ENCODE data around the gene TUT1.
"Not testable (repeated sequence)": the region's sequence is repeated elsewhere in the genome, so short reads cannot be mapped to it uniquely, and the experiment has no call there.

The TUT1 gene

GRCh38 chr11:62604460-62605120 lies 13.3 kb upstream of the TUT1 start:
- DNase-seq: no peak

DNA sequence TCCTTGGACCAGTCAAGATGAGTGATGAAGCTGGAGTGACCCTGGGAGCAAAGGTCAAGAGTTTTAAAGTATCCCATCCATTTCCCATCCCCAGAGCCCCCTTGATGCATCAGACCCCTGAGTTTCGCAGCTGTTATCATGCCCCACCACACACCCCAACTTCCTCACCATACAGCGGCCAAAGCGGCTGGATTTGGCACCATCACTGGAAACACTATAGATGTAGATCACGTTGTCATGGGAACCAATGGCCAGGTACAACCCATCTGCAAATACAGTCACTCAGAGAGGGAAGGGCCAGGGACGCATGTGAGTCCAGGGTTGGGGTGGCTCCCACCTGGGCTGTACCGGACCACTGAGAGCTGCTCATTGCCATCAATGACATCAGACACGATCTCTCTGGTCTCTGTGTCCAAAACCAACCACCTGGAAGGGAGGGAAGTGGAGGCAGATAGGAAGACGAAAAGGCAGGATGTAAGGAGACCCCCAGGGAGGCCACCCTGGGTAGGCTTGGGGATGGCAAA lies 12.5 kb upstream of the TUT1 start:
- DNase-seq: no peak

DNA sequence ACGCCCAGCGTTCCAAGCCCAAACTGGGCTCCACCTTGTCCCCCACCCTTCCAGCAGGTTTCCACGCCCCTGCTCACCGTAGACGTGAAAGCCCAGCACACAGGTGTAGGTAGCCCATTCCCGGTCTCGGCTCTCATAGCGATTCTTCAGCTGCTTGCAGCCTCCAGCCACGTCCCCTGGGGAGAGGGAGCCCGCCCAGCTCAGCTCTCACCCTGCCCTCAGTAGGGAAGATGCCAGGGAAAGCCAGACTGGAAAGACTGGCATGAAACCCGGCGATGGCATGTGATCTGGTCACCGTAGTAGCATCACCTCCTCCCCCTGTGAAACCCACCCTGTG lies 11.7 kb upstream of the TUT1 start:
- DNase-seq: no peak

DNA sequence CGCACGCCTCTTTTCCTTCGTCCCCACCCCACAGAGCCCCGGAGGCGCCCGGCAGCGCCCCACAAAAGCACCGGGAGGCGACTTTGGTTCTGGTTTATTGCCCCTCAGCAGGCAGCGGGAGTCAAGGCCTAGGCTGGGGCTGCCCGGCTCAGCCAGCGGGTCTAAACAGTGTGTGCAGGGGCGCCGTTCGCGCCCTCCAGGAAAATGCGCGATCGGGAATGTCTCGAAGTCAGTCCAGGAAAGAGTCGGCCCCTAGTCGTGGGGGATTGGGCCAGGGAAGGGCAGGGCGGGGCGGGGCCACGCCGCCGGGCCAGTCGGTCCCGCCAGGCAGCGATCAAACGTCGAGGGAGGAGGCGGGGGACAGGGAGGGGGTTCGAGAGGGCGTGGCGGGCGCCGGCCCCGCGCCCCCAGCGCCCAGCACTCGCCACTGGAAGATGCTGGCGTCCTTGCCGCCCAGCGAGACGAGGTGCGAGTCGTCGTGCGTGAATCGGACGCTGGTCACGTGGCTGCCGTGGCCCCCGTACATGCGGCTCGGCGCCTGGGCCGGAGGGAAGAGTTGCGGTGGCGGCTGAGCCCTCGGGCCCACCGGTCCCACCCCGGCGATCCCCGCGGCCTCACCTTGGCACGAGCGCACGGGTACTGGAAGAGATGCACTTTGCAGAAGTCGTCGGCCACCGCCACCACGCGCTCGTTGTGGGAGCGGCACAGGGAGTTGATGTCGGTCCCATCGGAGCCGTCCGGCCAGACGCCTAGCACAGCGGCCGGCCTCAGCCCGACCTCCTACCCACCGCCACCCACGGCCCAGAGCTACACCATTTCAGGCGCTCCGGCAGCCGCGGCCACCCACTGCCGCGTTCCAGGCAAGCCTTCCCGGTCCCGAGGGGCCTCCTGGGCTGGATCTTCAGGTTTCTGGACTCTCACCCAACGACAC lies 11.1 kb upstream of the TUT1 start:
- DNase-seq: peak; percentile 61

DNA sequence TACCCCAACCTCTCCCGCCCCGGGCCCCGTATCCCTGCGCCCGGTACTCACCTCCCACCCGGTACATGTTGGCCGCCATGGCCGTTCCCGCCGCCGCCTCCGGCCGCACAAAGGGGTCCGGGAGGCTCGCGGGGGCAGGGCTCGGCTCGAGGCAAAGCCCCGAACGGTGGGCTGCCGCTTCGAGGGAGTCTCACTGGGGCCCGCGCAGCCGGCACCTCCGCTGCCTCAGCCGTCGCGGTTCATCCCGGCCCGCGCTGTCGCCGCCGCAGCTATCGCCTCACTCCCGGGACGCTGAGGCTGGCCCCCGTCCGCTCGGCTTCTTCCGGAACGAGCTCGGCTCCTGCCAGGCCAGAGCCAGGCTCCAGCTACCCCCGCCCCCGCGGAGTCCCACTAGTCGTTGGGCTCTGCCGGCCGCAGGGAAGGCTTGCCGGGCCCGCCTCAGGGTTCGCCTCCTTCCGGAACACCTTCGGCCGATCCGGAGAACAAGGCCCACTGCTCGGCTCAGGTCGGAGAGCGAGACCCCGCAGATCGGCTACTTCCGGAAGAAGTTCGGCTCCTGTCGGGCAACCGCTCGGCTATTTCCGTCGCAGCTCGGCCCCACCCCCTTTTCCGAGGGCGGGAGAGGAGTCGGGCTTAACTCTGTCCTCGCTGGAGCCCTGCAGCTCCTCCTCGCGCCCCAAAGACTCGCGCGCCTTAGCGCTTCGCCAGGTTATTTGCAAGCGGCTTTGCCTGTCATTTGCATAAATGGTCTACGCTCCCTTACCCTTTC lies 10.2 kb upstream of the TUT1 start, which contains the start of gene MTA2:
Gene MTA2 (minus strand): TSS at position 494 of the 769 bp plus-strand sequence. CDS start 415 bp downstream, at position 79.
- DNase-seq: peak; percentile 96

DNA sequence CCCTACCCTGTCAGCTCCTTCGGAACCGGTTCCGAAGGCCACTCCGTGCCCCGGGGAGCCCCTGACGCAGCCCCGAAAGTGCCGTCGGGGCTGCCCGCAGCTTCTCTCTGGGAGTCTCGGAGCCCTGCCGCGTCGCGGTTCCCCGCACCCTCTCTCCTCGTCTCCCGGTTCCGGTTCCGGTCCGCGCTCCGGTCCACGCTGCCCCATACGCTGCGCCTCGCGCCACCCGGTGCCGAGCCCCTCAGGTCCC lies 9.7 kb upstream of the TUT1 start:
- no peak for DNase-seq

- DNase-seq: no peak
These were observed 9.2 kb upstream of the TUT1 start for GRCh38 chr11:62600367-62601121.

DNA sequence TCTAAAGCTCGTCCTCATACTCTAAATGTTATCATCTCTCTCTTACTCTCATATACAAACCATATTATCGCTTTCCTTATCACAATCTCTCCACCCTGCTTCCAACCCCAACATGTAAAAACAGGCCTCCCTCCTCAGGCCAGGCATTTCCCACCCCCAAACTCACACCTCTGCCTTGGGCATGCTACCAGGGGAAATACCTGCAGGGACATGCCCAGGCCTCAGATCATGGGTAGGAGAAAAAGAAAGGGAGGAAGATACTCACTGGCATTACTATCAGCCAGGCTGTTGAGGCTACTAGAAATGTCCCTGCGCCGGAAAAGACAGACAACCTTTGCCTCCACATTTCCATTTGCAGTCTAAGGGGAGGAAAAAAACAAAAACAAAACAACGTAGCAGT lies 8.6 kb upstream of the TUT1 start:
- no peak for DNase-seq

- peak; percentile 99 for DNase-seq
These were observed 7.9 kb upstream of the TUT1 start for GRCh38 chr11:62599069-62599696.

DNA sequence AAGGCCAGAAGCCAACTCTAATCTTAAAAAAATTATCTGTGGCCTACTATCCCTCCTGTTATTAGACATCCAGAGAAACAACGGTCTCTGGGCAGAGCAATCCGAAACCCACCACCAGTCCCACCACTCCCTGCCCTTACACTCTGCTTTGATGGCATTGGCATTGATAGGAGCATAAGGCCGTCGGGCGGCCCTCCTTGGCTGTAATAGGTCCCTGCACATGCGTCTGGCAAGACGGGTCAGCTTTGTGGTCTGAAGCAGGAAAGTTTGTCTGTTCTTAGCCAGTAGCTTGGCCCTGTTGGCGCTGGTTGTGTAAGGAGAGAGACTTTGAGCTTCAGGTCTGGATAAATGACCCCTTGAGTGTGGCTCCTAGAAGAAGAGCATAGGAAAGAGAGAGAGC lies 3.8 kb upstream of the TUT1 start:
- no peak for DNase-seq

DNA sequence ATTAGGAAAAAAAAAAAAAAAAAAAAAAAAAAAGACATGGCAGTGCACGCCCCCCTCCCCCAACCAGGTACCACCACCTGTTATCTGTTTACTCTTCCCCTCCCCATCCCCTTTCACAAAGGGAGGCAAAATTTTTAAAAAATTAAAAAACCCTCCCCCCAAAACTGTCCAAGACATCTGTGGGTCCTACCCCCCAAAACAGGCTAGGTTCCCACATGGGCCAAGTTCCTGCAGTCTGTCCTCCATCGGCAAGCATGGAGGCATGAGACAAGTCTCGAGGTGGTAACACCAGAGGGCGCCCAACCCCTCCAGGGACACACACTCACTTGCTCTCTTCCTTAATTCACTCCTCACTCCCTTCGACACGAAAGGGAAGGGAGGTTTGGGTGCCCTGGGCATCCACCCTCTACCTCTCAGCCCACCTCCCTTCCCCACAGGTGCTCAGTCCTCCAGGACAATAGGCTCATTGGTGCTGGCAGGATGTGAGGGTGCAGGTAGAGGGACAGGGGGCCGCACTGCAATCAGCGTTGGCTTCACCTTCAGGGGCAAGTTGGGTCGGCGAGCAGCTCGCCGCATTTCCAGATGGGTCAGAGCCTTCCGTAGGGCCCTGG lies 2.2 kb upstream of the TUT1 start:
- DNase-seq: peak; percentile 79

GRCh38 chr11:62592989-62593421 lies 1.7 kb upstream of the TUT1 start:
- no peak for DNase-seq

GRCh38 chr11:62592146-62592815 lies 958 bp upstream of the TUT1 start:
- DNase-seq: no peak

- DNase-seq: peak; percentile 33
These were observed 2.2 kb downstream of the TUT1 start for GRCh38 chr11:62588966-62589637.

DNA sequence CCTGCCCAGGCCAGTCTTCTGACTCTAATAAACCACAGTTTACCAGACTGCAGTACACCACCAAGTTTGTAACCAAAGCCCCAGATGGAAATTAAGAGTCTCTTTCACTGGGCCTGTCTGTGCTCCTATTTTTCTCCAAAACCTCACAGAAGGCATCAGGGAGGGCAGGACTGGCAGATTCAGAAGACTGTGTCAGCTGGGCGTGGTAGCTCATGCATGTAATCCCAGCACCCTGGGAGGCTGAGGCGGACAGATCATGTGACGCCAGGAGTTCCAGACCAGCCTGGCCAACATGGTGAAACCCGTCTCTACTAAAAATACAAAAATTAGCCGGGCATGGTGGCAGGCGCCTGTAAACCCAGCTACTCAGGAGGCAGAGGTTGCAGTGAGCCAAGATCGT lies 6.0 kb downstream of the TUT1 start:
- not testable (repeated sequence) for DNase-seq

DNA sequence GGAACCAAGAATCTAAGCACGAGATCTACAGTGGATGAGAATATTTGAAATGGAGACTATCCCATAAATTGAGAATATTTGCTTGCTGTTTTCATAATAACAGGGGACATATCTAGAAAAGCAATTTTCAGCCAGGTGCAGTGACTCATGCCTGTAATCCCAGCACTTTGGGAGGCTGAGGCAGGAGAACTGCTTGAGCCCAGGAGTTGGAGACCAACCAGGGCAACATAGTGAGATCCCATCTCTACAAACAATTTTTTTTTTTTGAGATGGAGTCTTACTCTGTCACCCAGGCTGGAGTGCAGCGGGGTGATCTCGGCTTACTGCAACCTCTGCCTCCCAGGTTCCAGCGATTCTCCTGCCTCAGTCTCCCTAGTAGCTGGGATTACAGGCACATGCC lies 9.6 kb downstream of the TUT1 start:
- DNase-seq: not testable (repeated sequence)

DNA sequence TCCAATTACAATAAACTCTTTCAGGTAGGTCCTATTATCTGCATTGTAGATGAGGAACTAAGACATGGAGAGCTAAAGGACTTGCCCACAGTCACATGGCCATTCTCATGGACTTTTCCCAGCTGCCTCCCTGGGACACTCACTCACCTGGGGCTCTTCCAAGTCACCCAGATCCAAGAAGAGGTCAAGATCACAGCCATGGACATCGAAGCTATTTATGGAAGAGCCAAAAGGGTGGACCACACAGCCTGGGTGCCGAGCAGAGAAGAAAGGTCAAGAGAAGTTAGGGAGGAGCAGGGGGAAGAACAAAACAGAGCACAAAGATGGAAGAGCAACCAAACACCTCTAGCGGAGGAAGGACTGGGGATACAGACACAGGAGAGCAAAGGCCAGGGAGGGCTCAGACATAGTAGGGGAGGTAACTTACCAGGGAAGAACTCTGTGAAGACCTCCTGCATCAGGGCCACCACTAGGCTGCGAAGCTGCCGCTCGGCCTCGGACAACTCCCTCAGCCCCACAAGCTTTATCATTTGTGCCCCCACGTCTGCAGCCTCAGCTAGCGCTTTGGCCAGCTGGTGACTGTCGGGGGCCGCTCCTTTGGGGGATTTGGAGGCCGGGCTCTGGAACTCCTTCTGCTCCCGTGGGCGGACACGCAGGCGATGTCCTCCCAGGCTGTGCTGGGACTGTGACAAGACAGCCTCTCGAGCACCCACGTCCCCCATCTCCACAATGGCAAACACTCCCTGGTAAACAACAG lies 10.2 kb downstream of the TUT1 start:
- DNase-seq: no peak

DNA sequence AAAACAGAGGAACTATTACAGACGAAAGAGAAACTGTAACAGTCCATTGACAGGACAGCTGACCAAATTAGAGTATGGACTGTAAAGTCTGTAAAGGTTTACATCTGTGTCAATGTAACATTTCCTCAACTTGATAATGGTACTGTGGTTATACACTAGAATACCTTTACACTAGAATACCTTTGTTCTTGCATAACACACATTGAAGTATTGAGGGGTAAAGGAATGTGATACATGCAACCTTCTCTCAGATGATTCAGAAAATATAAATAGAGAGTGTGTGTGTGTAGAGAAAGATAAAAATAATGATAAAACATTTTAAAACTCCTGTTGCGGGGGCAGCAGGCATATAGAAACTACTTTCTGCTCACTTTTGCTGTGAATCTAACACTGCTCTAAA lies 12.1 kb downstream of the TUT1 start:
- DNase-seq: no peak

GRCh38 chr11:62578541-62578940 lies 12.8 kb downstream of the TUT1 start:
- no peak for DNase-seq
